Measurements from ENCODE around the gene CLDN5. TPM values are rescaled to one million over a fixed set of nuclear protein-coding genes. Genes with fewer than 3 reads are reported as not detected.
"Not testable (repeated sequence)": the region's sequence is repeated elsewhere in the genome, so short reads cannot be mapped to it uniquely, and the experiment has no call there.

The CLDN5 gene
- total and polyA plus RNA-seq, 5 donors: 4.1 to 23.9 (median 12.2) TPM

GRCh38 chr22:19547620-19548019 is 23.4 kb upstream of the CLDN5 start:
- Histone ChIP-seq H3K27me3 (ENCODE audit: control insufficient read depth, insufficient read depth) (no peaks in the 10 kb centered on the region), H3K4me1 (ENCODE audit: control insufficient read depth, insufficient read depth, low read length) (no peaks in the 10 kb centered on the region), H3K9me3 (ENCODE audit: control insufficient read depth, low read length) (no peaks in the 10 kb centered on the region), H3K27ac (ENCODE audit: low read length) (no peak overlapping the region), H3K4me3 (ENCODE audit: low read length) (no peak overlapping the region)
- intact Hi-C loops (cut with DNase I): no loop called here
- DNase-seq (no peak), ATAC-seq (no peak)
- 92% methylated on average over 8 of the region's 8 CpGs for WGBS

- WGBS: 72% methylated on average over 6 of the region's 6 CpGs
- no peaks in the 10 kb centered on the region for H3K27me3 ChIP-seq (ENCODE audit: control insufficient read depth, insufficient read depth)
- H3K4me3 ChIP-seq (ENCODE audit: low read length): no peak overlapping the region
- no peaks in the 10 kb centered on the region for H3K9me3 ChIP-seq (ENCODE audit: control insufficient read depth, low read length)
- no peak for ATAC-seq
- DNase-seq: no peak
- no peak overlapping the region for H3K27ac ChIP-seq (ENCODE audit: low read length)
- intact Hi-C loops (cut with DNase I): no loop called here
- no peaks in the 10 kb centered on the region for H3K4me1 ChIP-seq (ENCODE audit: control insufficient read depth, insufficient read depth, low read length)
These were observed 22.5 kb upstream of the CLDN5 start for GRCh38 chr22:19546680-19547079.

- no peaks in the 10 kb centered on the region for H3K27me3 ChIP-seq (ENCODE audit: control insufficient read depth, insufficient read depth)
- DNase-seq: no peak
- H3K4me1 ChIP-seq (ENCODE audit: control insufficient read depth, insufficient read depth, low read length): no peaks in the 10 kb centered on the region
- no peaks in the 10 kb centered on the region for H3K9me3 ChIP-seq (ENCODE audit: control insufficient read depth, low read length)
- intact Hi-C loops (cut with DNase I): no loop called here
- no peak overlapping the region for H3K4me3 ChIP-seq (ENCODE audit: low read length)
- no peak overlapping the region for H3K27ac ChIP-seq (ENCODE audit: low read length)
- no peak for ATAC-seq
- 82% methylated on average over 5 of the region's 5 CpGs for WGBS
These were observed 21.7 kb upstream of the CLDN5 start for GRCh38 chr22:19545935-19546207.

- 77% methylated on average over 16 of the region's 16 CpGs for WGBS
These were observed 19.9 kb upstream of the CLDN5 start for GRCh38 chr22:19543970-19544708.

GRCh38 chr22:19540394-19540793 is 16.2 kb upstream of the CLDN5 start:
- Histone ChIP-seq H3K9me3 (ENCODE audit: control insufficient read depth, low read length) (no peaks in the 10 kb centered on the region), H3K27ac (ENCODE audit: low read length) (no peak overlapping the region), H3K4me1 (ENCODE audit: control insufficient read depth, insufficient read depth, low read length) (no peaks in the 10 kb centered on the region), H3K27me3 (ENCODE audit: control insufficient read depth, insufficient read depth) (no peaks in the 10 kb centered on the region), H3K4me3 (ENCODE audit: low read length) (no peak overlapping the region)
- ATAC-seq: no peak
- intact Hi-C loops (cut with DNase I): no loop called here
- no peak for DNase-seq

More at GRCh38 chr22:19543970-19544708, 19.9 kb upstream of the CLDN5 start:
- H3K27me3 ChIP-seq (ENCODE audit: control insufficient read depth, insufficient read depth): no peaks in the 10 kb centered on the region
- DNase-seq (no peak), ATAC-seq (peak; percentile 72 to 84)
- intact Hi-C loops (cut with DNase I): no loop called here
- no peak overlapping the region for H3K4me3 ChIP-seq (ENCODE audit: low read length)
- H3K27ac ChIP-seq (ENCODE audit: low read length): no peak overlapping the region
- no peaks in the 10 kb centered on the region for H3K9me3 ChIP-seq (ENCODE audit: control insufficient read depth, low read length)
- H3K4me1 ChIP-seq (ENCODE audit: control insufficient read depth, insufficient read depth, low read length): no peaks in the 10 kb centered on the region

GRCh38 chr22:19537941-19538488 is 13.8 kb upstream of the CLDN5 start:
- intact Hi-C loops (cut with DNase I): no loop called here
- no peaks in the 10 kb centered on the region for H3K9me3 ChIP-seq (ENCODE audit: control insufficient read depth, low read length)
- H3K4me3 ChIP-seq (ENCODE audit: low read length): no peak overlapping the region
- no peak overlapping the region for H3K27ac ChIP-seq (ENCODE audit: low read length)
- no peak for ATAC-seq
- DNase-seq: no peak
- WGBS: 82% methylated on average over 5 of the region's 5 CpGs
- no peaks in the 10 kb centered on the region for H3K27me3 ChIP-seq (ENCODE audit: control insufficient read depth, insufficient read depth)
- no peaks in the 10 kb centered on the region for H3K4me1 ChIP-seq (ENCODE audit: control insufficient read depth, insufficient read depth, low read length)

GRCh38 chr22:19536564-19536963 is 12.4 kb upstream of the CLDN5 start:
- no peak for DNase-seq
- Histone ChIP-seq H3K4me1 (ENCODE audit: control insufficient read depth, insufficient read depth, low read length) (no peaks in the 10 kb centered on the region), H3K27me3 (ENCODE audit: control insufficient read depth, insufficient read depth) (no peaks in the 10 kb centered on the region), H3K9me3 (ENCODE audit: control insufficient read depth, low read length) (no peaks in the 10 kb centered on the region), H3K4me3 (ENCODE audit: low read length) (no peak overlapping the region), H3K27ac (ENCODE audit: low read length) (no peak overlapping the region)
- no peak for ATAC-seq
- 93% methylated on average over 9 of the region's 9 CpGs for WGBS
- intact Hi-C loops (cut with DNase I): no loop called here

GRCh38 chr22:19535001-19535400 is 10.8 kb upstream of the CLDN5 start:
- H3K4me3 ChIP-seq (ENCODE audit: low read length): no peak overlapping the region
- no peak for DNase-seq
- no peaks in the 10 kb centered on the region for H3K9me3 ChIP-seq (ENCODE audit: control insufficient read depth, low read length)
- ATAC-seq: no peak
- 52% methylated on average over 3 of the region's 3 CpGs for WGBS
- H3K27ac ChIP-seq (ENCODE audit: low read length): no peak overlapping the region
- intact Hi-C loops (cut with DNase I): no loop called here
- H3K4me1 ChIP-seq (ENCODE audit: control insufficient read depth, insufficient read depth, low read length): no peaks in the 10 kb centered on the region
- no peaks in the 10 kb centered on the region for H3K27me3 ChIP-seq (ENCODE audit: control insufficient read depth, insufficient read depth)

GRCh38 chr22:19533857-19534256 is 9.6 kb upstream of the CLDN5 start:
- no peak overlapping the region for H3K27ac ChIP-seq (ENCODE audit: low read length)
- no peak for ATAC-seq
- intact Hi-C loops (cut with DNase I): no loop called here
- no peaks in the 10 kb centered on the region for H3K4me1 ChIP-seq (ENCODE audit: control insufficient read depth, insufficient read depth, low read length)
- no peak for DNase-seq
- no peaks in the 10 kb centered on the region for H3K27me3 ChIP-seq (ENCODE audit: control insufficient read depth, insufficient read depth)
- no peak overlapping the region for H3K4me3 ChIP-seq (ENCODE audit: low read length)
- H3K9me3 ChIP-seq (ENCODE audit: control insufficient read depth, low read length): no peaks in the 10 kb centered on the region

- 89% methylated on average over 8 of the region's 8 CpGs for WGBS
- no peak for ATAC-seq
These were observed 8.9 kb upstream of the CLDN5 start for GRCh38 chr22:19533049-19533626.

GRCh38 chr22:19531327-19531726 is 7.1 kb upstream of the CLDN5 start:
- 93% methylated on average over 6 of the region's 6 CpGs for WGBS
- DNase-seq; ATAC-seq; H3K4me1 ChIP-seq (ENCODE audit: control insufficient read depth, insufficient read depth, low read length); intact Hi-C loops (cut with DNase I); H3K9me3 ChIP-seq (ENCODE audit: control insufficient read depth, low read length); H3K4me3 ChIP-seq (ENCODE audit: low read length); H3K27me3 ChIP-seq (ENCODE audit: control insufficient read depth, insufficient read depth); H3K27ac ChIP-seq (ENCODE audit: low read length): not testable (repeated sequence)

More at GRCh38 chr22:19533049-19533626, 8.9 kb upstream of the CLDN5 start:
- no peak overlapping the region for H3K4me3 ChIP-seq (ENCODE audit: low read length)
- intact Hi-C loops (cut with DNase I): no loop called here
- H3K27me3 ChIP-seq (ENCODE audit: control insufficient read depth, insufficient read depth): no peaks in the 10 kb centered on the region
- no peak for DNase-seq
- no peak overlapping the region for H3K27ac ChIP-seq (ENCODE audit: low read length)
- no peaks in the 10 kb centered on the region for H3K9me3 ChIP-seq (ENCODE audit: control insufficient read depth, low read length)
- H3K4me1 ChIP-seq (ENCODE audit: control insufficient read depth, insufficient read depth, low read length): no peaks in the 10 kb centered on the region

Data from right cardiac atrium (tissue), 5 donors.